Esophagus muscularis mucosa (tissue), 4 donors: Measurements from ENCODE around the gene MB.

Experiments used
- CTCF ChIP-seq, 3 experiments: fragments of 200-600 bp in 2 of 3; fragments of 450-650 bp in 1 of 3; sonication (generic) in 2 of 3; IDR thresholded peaks; one replicate each; pipeline ENCODE4 v1.5.1; 2017 to 2019; ENCODE audit warnings: antibody characterized with exemption in 3 of 3, mild to moderate bottlenecking in 2 of 3, moderate library complexity in 1 of 3
- EP300 ChIP-seq: sonication (generic); formaldehyde crosslinking; IDR thresholded peaks from one replicate; pipeline ENCODE4 v1.6.1; 2017; ENCODE audit warnings: antibody characterized with exemption
- POLR2A ChIP-seq: fragments of 450-650 bp; IDR thresholded peaks from one replicate; pipeline ENCODE4 v1.6.1; 2017; ENCODE audit warnings: antibody characterized with exemption, moderate library complexity, mild to moderate bottlenecking, low read depth
- POLR2AphosphoS5 ChIP-seq, 2 donors: sonication (generic); formaldehyde crosslinking; IDR thresholded peaks; one replicate each; pipeline ENCODE4 v1.6.1; 2017; ENCODE audit warnings: antibody characterized with exemption in 2 of 2

GRCh38 chr22:35567351-35568141, 49.6 kb downstream of the MB start:
- TF ChIP-seq CTCF (IDR thresholded peaks at IDR 0.05) (no peak), POLR2A (no peak), EP300 (no peak), POLR2AphosphoS5 (IDR thresholded peaks at IDR 0.05) (no peak)
